Prostate gland (tissue), 1 donor: ENCODE data around the gene STOM.

ENCODE experiments used
- POLR2A ChIP-seq: fragments of 450-650 bp; IDR thresholded peaks from one replicate; pipeline ENCODE4 v1.6.1; 2016; ENCODE audit warnings: antibody characterized with exemption, mild to moderate bottlenecking
- POLR2AphosphoS5 ChIP-seq: sonication (generic); formaldehyde crosslinking; IDR thresholded peaks from one replicate; pipeline ENCODE4 v1.6.1; 2017; ENCODE audit warnings: antibody characterized with exemption

DNA sequence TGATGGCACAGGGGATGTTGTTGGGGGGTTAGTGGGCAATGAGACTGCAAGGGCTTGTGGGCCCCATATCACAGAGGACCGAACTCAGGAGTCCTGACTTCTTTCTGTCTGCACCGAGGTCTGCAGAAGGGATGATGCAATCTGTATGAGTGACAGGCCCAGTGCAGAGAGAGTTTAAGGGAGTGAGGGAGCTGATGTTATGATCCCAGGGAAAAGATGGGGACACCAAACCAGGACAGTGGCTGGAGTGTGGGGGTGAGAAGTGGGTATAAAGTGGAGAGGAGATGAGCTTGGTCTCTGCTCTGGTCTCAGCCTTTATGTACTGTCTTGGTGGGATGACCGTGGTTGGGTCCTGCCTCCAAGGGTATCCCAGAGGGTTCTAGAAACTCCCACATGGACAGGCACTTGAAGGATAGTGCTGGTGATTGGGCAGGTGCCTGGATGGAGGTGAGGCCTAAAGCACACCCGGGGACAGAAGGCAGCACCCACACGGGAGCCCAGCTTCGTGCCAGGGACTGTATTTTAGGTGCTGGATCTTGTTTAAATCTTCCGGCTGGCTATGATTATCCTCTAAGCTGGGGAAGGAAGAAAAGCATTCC, 80.2 kb downstream of the STOM start:
- TF ChIP-seq POLR2A (no peak), POLR2AphosphoS5 (no peak)
